ENCODE data around the gene NODAL.

The NODAL gene

GRCh38 chr10:70405037-70405824, 36.2 kb downstream of the NODAL start:
- peak overlapping the region; percentile 92 for H3K4me3 ChIP-seq (ENCODE audit: control insufficient read depth, low read depth, low read length)
- TF ChIP-seq, protein P1, sequence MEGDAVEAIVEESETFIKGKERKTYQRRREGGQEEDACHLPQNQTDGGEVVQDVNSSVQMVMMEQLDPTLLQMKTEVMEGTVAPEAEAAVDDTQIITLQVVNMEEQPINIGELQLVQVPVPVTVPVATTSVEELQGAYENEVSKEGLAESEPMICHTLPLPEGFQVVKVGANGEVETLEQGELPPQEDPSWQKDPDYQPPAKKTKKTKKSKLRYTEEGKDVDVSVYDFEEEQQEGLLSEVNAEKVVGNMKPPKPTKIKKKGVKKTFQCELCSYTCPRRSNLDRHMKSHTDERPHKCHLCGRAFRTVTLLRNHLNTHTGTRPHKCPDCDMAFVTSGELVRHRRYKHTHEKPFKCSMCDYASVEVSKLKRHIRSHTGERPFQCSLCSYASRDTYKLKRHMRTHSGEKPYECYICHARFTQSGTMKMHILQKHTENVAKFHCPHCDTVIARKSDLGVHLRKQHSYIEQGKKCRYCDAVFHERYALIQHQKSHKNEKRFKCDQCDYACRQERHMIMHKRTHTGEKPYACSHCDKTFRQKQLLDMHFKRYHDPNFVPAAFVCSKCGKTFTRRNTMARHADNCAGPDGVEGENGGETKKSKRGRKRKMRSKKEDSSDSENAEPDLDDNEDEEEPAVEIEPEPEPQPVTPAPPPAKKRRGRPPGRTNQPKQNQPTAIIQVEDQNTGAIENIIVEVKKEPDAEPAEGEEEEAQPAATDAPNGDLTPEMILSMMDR (IDR thresholded peaks at IDR 0.05; ENCODE audit: control insufficient read depth, insufficient read depth, low read depth, low read length, missing control alignments), result no peak
- peak; percentile 96 for DNase-seq (ENCODE audit: low read depth)

GRCh38 chr10:70404787-70405036, 36.8 kb downstream of the NODAL start:
- TF ChIP-seq, protein P1 (IDR thresholded peaks at IDR 0.05; ENCODE audit: control insufficient read depth, insufficient read depth, low read depth, low read length, missing control alignments), result no peak
- DNase-seq (ENCODE audit: low read depth), result no peak
- H3K4me3 ChIP-seq (ENCODE audit: control insufficient read depth, low read depth, low read length), result peak overlapping the region; percentile 92

DNA sequence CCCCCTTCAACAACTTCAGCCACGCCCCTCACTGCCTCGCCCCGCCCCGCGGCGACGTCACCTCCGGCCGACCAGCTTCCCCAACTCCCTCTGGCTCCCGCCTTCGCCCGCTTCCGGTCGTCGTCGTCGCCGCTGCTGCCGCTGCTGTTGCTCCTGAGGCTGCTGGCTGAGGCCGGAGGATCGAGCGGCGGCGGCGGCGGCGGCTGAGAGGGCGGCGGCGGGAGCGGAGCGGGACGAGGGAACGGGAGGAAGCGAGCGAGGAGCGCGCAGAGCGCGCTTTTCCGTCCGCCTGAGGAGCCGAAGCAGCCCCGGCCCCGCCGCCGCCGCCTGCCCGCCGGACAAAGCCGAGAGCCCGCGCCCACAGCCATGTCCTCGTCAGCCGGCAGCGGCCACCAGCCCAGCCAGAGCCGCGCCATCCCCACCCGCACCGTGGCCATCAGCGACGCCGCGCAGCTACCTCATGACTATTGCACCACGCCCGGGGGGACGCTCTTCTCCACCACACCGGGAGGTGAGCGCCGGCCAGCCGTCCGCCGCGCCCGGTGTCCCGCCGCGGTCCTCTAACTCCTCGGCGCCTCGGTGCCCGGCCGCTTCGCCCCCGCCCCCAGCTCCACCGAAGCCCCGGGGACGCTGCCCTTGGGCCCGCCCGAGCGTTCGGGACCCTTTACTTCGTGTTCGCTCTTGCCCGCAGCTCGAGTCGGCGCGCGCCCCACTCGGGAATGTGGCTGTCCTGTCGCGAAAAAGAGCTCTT, 37.3 kb downstream of the NODAL start, which contains the start of gene EIF4EBP2:
Gene EIF4EBP2 (plus strand): TSS at position 110 of the 751 bp plus-strand sequence. CDS start 257 bp downstream, at position 367.
- peak; percentile 71 for DNase-seq (ENCODE audit: low read depth)
- TF ChIP-seq, protein P1 (IDR thresholded peaks at IDR 0.05; ENCODE audit: control insufficient read depth, insufficient read depth, low read depth, low read length, missing control alignments), result no peak
- H3K4me3 ChIP-seq (ENCODE audit: control insufficient read depth, low read depth, low read length), result peak within 1 kb of the TSS; percentile 92

DNA sequence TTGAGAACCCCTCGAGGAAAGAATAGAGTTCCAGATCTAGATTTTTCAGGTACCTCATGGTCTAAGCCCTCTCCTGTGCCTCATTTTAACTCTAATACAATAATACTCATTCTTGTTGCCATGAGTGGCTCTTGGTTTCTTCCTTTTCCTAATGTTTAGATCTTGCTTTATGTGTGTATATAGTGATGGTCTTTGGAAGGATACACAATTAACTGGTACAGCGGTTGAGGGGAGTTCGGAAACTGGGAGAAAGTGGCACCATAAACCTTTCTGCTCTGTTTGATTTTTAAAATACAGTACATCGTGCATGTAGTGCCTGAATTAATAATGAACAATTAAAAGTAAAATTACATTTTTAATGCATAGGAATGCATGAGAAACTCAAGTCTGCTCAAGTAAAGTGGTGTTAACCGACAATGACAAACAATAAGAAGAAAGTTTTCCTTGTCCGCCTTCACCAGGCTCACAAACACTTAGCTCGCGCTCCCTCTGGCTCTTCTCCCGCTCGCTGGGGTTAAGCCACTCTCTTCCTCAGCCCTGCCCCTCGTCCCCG, 37.9 kb downstream of the NODAL start:
- TF ChIP-seq, protein P1 (IDR thresholded peaks at IDR 0.05; ENCODE audit: control insufficient read depth, insufficient read depth, low read depth, low read length, missing control alignments), result no peak
- no peak overlapping the region; the same call in 1 of the 2 replicates for H3K4me3 ChIP-seq (ENCODE audit: control insufficient read depth, low read depth, low read length)
- DNase-seq (ENCODE audit: low read depth), result no peak

- TF ChIP-seq, protein P1 (IDR thresholded peaks at IDR 0.05; ENCODE audit: control insufficient read depth, insufficient read depth, low read depth, low read length, missing control alignments), result no peak
- DNase-seq (ENCODE audit: low read depth), result no peak
- H3K4me3 ChIP-seq (ENCODE audit: control insufficient read depth, low read depth, low read length), result no peak overlapping the region
Observed at GRCh38 chr10:70399177-70399576, 42.3 kb downstream of the NODAL start.

GRCh38 chr10:70396140-70396539, 45.3 kb downstream of the NODAL start:
- no peak for DNase-seq (ENCODE audit: low read depth)
- H3K4me3 ChIP-seq (ENCODE audit: control insufficient read depth, low read depth, low read length), result no peak overlapping the region
- TF ChIP-seq, protein P1 (IDR thresholded peaks at IDR 0.05; ENCODE audit: control insufficient read depth, insufficient read depth, low read depth, low read length, missing control alignments), result no peak
